ENCODE data around the gene PIAS1.

GRCh38 chr15:68239025-68239424 is 184.9 kb downstream of the PIAS1 start:
- TF ChIP-seq CTCF (IDR thresholded peaks at IDR 0.05) = no peak
- TF ChIP-seq POLR2A (IDR thresholded peaks at IDR 0.05) = no peak
